Fibroblast of villous mesenchyme (primary cell): ENCODE measurements around the gene NKX3-2. TPM values are rescaled to one million over a fixed set of nuclear protein-coding genes. Genes with fewer than 3 reads are reported as not detected.

ENCODE experiments used
- DNase-seq: peaks from one replicate; pipeline ENCODE4 v3.0.0-alpha.2; 2010; ENCODE audit warnings: low read depth
- H3K4me3 ChIP-seq: 2 replicates; pipeline ENCODE4 v1.5.1; 2011; ENCODE audit warnings: low read depth, mild to moderate bottlenecking, low read length
- CTCF ChIP-seq: IDR thresholded peaks from 2 replicates; pipeline ENCODE4 v1.5.1; 2012; ENCODE audit warnings: low read depth, mild to moderate bottlenecking, low read length; ENCODE audit not compliant: insufficient read depth
- total RNA-seq: library from RNA; depleted of rRNA; stranded (reverse); fragments of >200 nt; gene quantifications from 2 replicates; pipeline ENCODE4 v1.2.3, GENCODE V29; 2012

The NKX3-2 gene
- total RNA-seq, 1 donor: under 0.01 TPM

- H3K4me3 ChIP-seq: no peak overlapping the region
These were observed 17.6 kb downstream of the NKX3-2 start for GRCh38 chr4:13526658-13527057.

GRCh38 chr4:13525606-13526281 is 18.6 kb downstream of the NKX3-2 start:
- TF ChIP-seq CTCF: no peak
- H3K4me3 ChIP-seq: no peak overlapping the region
- DNase-seq: no peak

More at GRCh38 chr4:13526658-13527057, 17.6 kb downstream of the NKX3-2 start:
- DNase-seq: no peak
- TF ChIP-seq CTCF: no peak

- peak; percentile 17 for DNase-seq
- no peak for TF ChIP-seq CTCF
- H3K4me3 ChIP-seq: no peak overlapping the region
These were observed 19.6 kb downstream of the NKX3-2 start for GRCh38 chr4:13524504-13525243.

GRCh38 chr4:13523591-13524503 is 20.5 kb downstream of the NKX3-2 start:
- DNase-seq: no peak
- no peak overlapping the region for H3K4me3 ChIP-seq
- no peak for TF ChIP-seq CTCF

GRCh38 chr4:13523105-13523477 is 21.2 kb downstream of the NKX3-2 start:
- no peak for TF ChIP-seq CTCF
- H3K4me3 ChIP-seq: no peak overlapping the region
- DNase-seq: no peak

- no peak for DNase-seq
These were observed 21.8 kb downstream of the NKX3-2 start for GRCh38 chr4:13522282-13523104.

More at GRCh38 chr4:13522282-13523104, 21.8 kb downstream of the NKX3-2 start:
- no peak overlapping the region for H3K4me3 ChIP-seq
- TF ChIP-seq CTCF: no peak
